B cell (primary cell): ENCODE measurements around the gene RUFY3.

Experiments
- EZH2 ChIP-seq: IDR thresholded peaks from 2 replicates; pipeline ENCODE4 v1.6.1; 2012; ENCODE audit warnings: borderline replicate concordance, low read depth, mild to moderate bottlenecking, moderate library complexity, low read length; ENCODE audit not compliant: insufficient read depth, poor library complexity, severe bottlenecking
- TF ChIP-seq, protein P1 (sequence below): fragments of 200-600 bp; IDR thresholded peaks from one replicate; pipeline ENCODE4 v1.8.0; 2022; ENCODE audit warnings: antibody characterized with exemption, mild to moderate bottlenecking

DNA sequence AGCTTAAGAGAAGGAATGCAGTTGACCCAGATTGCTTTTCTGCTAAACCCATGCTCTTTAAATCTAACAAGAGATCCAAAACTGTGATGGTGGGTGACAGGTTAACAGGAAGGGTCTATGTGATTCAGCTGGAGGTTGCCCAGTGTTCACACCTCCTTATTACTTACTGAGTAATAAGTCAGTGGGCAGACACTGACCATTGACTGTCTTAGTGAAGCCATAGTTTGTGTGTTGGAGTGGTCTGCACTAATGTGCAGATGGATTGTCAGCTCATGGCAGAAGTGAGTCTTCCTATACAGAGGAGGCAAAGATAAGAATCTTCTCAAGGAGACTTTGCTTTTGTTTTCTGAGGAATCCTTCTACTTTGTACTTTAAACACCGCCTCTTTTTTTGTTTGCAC lies 15.2 kb upstream of the RUFY3 start:
- TF ChIP-seq, protein P1, sequence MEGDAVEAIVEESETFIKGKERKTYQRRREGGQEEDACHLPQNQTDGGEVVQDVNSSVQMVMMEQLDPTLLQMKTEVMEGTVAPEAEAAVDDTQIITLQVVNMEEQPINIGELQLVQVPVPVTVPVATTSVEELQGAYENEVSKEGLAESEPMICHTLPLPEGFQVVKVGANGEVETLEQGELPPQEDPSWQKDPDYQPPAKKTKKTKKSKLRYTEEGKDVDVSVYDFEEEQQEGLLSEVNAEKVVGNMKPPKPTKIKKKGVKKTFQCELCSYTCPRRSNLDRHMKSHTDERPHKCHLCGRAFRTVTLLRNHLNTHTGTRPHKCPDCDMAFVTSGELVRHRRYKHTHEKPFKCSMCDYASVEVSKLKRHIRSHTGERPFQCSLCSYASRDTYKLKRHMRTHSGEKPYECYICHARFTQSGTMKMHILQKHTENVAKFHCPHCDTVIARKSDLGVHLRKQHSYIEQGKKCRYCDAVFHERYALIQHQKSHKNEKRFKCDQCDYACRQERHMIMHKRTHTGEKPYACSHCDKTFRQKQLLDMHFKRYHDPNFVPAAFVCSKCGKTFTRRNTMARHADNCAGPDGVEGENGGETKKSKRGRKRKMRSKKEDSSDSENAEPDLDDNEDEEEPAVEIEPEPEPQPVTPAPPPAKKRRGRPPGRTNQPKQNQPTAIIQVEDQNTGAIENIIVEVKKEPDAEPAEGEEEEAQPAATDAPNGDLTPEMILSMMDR: no peak
- no peak for TF ChIP-seq EZH2
